Smooth muscle cell (in vitro differentiated cells): ENCODE data around the gene CYYR1. TPM values are rescaled to one million over a fixed set of nuclear protein-coding genes. Genes with fewer than 3 reads are reported as not detected.

Experiments
- DNase-seq: peaks from one replicate; lab custom pipeline; 2025; ENCODE audit not compliant: unreplicated experiment; lab: John Stamatoyannopoulos, UW
- H2AFZ ChIP-seq: fragments of 200-600 bp; sonication (generic); 2 replicates; pipeline ENCODE4 v1.6.0; 2016; ENCODE audit warnings: antibody characterized with exemption, low read depth, mild to moderate bottlenecking
- H3F3A ChIP-seq: fragments of 200-600 bp; sonication (generic); 2 replicates; pipeline ENCODE4 v1.6.0; 2017; ENCODE audit warnings: antibody characterized with exemption, low read depth
- H3K27ac ChIP-seq: fragments of 200-600 bp; sonication (generic); 2 replicates; pipeline ENCODE4 v1.5.1; 2016; ENCODE audit warnings: low read depth, mild to moderate bottlenecking
- H3K27me3 ChIP-seq: fragments of 200-600 bp; sonication (generic); 2 replicates; pipeline ENCODE4 v1.6.1; 2016; ENCODE audit warnings: low read depth, mild to moderate bottlenecking
- H3K36me3 ChIP-seq: fragments of 200-600 bp; sonication (generic); 2 replicates; pipeline ENCODE4 v1.5.1; 2016; ENCODE audit warnings: low read depth
- H3K4me1 ChIP-seq: fragments of 200-600 bp; sonication (generic); 2 replicates; pipeline ENCODE4 v1.5.1; 2016; ENCODE audit warnings: low read depth
- H3K4me2 ChIP-seq: fragments of 200-600 bp; sonication (generic); 2 replicates; pipeline ENCODE4 v1.6.0; 2016; ENCODE audit warnings: mild to moderate bottlenecking
- H3K4me3 ChIP-seq: fragments of 200-600 bp; sonication (generic); 2 replicates; pipeline ENCODE4 v1.5.1; 2016; ENCODE audit warnings: mild to moderate bottlenecking
- H3K79me2 ChIP-seq: fragments of 200-600 bp; sonication (generic); 2 replicates; pipeline ENCODE4 v1.6.0; 2016; ENCODE audit warnings: low read depth, mild to moderate bottlenecking
- H3K9ac ChIP-seq: fragments of 200-600 bp; sonication (generic); 2 replicates; pipeline ENCODE4 v1.6.0; 2016; ENCODE audit warnings: low read depth
- H3K9me3 ChIP-seq: fragments of 200-600 bp; sonication (generic); replicated peaks from 2 replicates; pipeline ENCODE4 v1.5.1; 2016; ENCODE audit warnings: low read depth
- H4K20me1 ChIP-seq: fragments of 200-600 bp; sonication (generic); 2 replicates; pipeline ENCODE4 v1.6.0; 2016; ENCODE audit warnings: low read depth
- CTCF ChIP-seq: fragments of 200-600 bp; sonication (generic); IDR thresholded peaks from 2 replicates; pipeline ENCODE4 v1.5.1; 2017; ENCODE audit warnings: borderline replicate concordance, mild to moderate bottlenecking, antibody characterized with exemption; ENCODE audit not compliant: insufficient read depth, poor library complexity, severe bottlenecking
- WGBS: methylation state at CpG from one replicate; pipeline ENCODE4 v1.1.7; 2016; ENCODE audit warnings: low lambda C conversion rate; 5-methylcytosine and 5-hydroxymethylcytosine counted together
- polyA plus RNA-seq: library from polyadenylated mRNA; unstranded; fragments of >200 nt; fragmentation: Nextera tagmentation; extraction: Ambion mirVana; gene quantifications from 2 replicates; pipeline ENCODE4 v1.2.1, GENCODE V29; 2016
- total RNA-seq: library from RNA; depleted of rRNA; stranded (reverse); fragments of >200 nt; gene quantifications from 2 replicates; pipeline ENCODE4 v1.2.3, GENCODE V29; 2014

The CYYR1 gene
- total and polyA plus RNA-seq, 2 experiments from 2014 or later = 4.0 TPM

GRCh38 chr21:26597981-26598380 lies 24.9 kb upstream of the CYYR1 start:
- no peak overlapping the region for H3K4me3 ChIP-seq
- H3K9ac ChIP-seq = no peak overlapping the region
- H3K4me2 ChIP-seq = no peak overlapping the region
- WGBS = 53% methylated on average over 2 of the region's 2 CpGs
- no peak overlapping the region for H2AFZ ChIP-seq
- no peaks in the 10 kb centered on the region for H3K4me1 ChIP-seq
- no peak for TF ChIP-seq CTCF
- no peaks in the 10 kb centered on the region for H3F3A ChIP-seq
- no peak for DNase-seq
- H3K27ac ChIP-seq = no peak overlapping the region
- no peaks in the 10 kb centered on the region for H3K9me3 ChIP-seq
- no peaks in the 10 kb centered on the region for H3K36me3 ChIP-seq
- H3K27me3 ChIP-seq = no peaks in the 10 kb centered on the region
- H3K79me2 ChIP-seq = no peaks in the 10 kb centered on the region
- no peaks in the 10 kb centered on the region for H4K20me1 ChIP-seq

- Histone ChIP-seq H3F3A (no peaks in the 10 kb centered on the region), H3K4me3 (no peak overlapping the region), H3K9ac (no peak overlapping the region), H3K4me2 (no peak overlapping the region), H3K27me3 (no peaks in the 10 kb centered on the region), H3K36me3 (no peaks in the 10 kb centered on the region), H2AFZ (no peak overlapping the region), H3K9me3 (no peaks in the 10 kb centered on the region), H3K27ac (no peak overlapping the region), H3K4me1 (no peaks in the 10 kb centered on the region), H3K79me2 (no peaks in the 10 kb centered on the region), H4K20me1 (no peaks in the 10 kb centered on the region)
- no peak for DNase-seq
- TF ChIP-seq CTCF = no peak
- WGBS = 72% methylated on average over 3 of the region's 3 CpGs
Measured at GRCh38 chr21:26597031-26597430, 23.9 kb upstream of the CYYR1 start.

- no peaks in the 10 kb centered on the region for H3K36me3 ChIP-seq
- no peaks in the 10 kb centered on the region for H3K27me3 ChIP-seq
- no peaks in the 10 kb centered on the region for H3K79me2 ChIP-seq
- H3K9me3 ChIP-seq = no peaks in the 10 kb centered on the region
- no peak overlapping the region for H3K9ac ChIP-seq
- no peak overlapping the region for H2AFZ ChIP-seq
- 95% methylated on average over 7 of the region's 7 CpGs for WGBS
- TF ChIP-seq CTCF = no peak
- H3K4me2 ChIP-seq = no peak overlapping the region
- H3K27ac ChIP-seq = no peak overlapping the region
- H3K4me1 ChIP-seq = no peaks in the 10 kb centered on the region
- no peak overlapping the region for H3K4me3 ChIP-seq
- DNase-seq = no peak
- H3F3A ChIP-seq = no peaks in the 10 kb centered on the region
- no peaks in the 10 kb centered on the region for H4K20me1 ChIP-seq
Measured at GRCh38 chr21:26595971-26596370, 22.9 kb upstream of the CYYR1 start.

- Histone ChIP-seq H3K9ac (no peak overlapping the region), H3F3A (no peaks in the 10 kb centered on the region), H3K4me1 (no peaks in the 10 kb centered on the region), H2AFZ (no peak overlapping the region), H3K79me2 (no peaks in the 10 kb centered on the region), H3K9me3 (no peaks in the 10 kb centered on the region), H3K27me3 (no peaks in the 10 kb centered on the region), H3K27ac (no peak overlapping the region), H3K4me3 (no peak overlapping the region), H3K4me2 (no peak overlapping the region), H4K20me1 (no peaks in the 10 kb centered on the region), H3K36me3 (no peaks in the 10 kb centered on the region)
- 83% methylated on average over 1 of the region's 1 CpG for WGBS
- no peak for DNase-seq
- no peak for TF ChIP-seq CTCF
Measured at GRCh38 chr21:26593800-26594199, 20.7 kb upstream of the CYYR1 start.
